ENCODE results near the gene PRB2. TPM values are rescaled to one million over a fixed set of nuclear protein-coding genes. Genes with fewer than 3 reads are reported as not detected.
"Not testable (repeated sequence)": the region's sequence is repeated elsewhere in the genome, so short reads cannot be mapped to it uniquely, and the experiment has no call there.

The PRB2 gene
- total and polyA plus RNA-seq, 9 of the 15 experiments (the other 6 are each of a cell fraction or from before 2014, with no cell fraction given), result not detected

GRCh38 chr12:11361151-11361550 is 34.2 kb downstream of the PRB2 start:
- ATAC-seq, result no peak
- Histone ChIP-seq H3K27ac (ENCODE audit: extremely low read depth, low read depth, low read length) (no peak overlapping the region), H3K9me3 (replicated peaks; ENCODE audit: control insufficient read depth, insufficient read depth, low read depth, low read length) (no peaks in the 10 kb centered on the region), H3K9me1 (ENCODE audit: control insufficient read depth, insufficient read depth, low read length) (no peaks in the 10 kb centered on the region), H2AFZ (ENCODE audit: low read depth, low read length) (no peak overlapping the region), H3K4me1 (replicated peaks in 1 of 2; ENCODE audit: control insufficient read depth in 2 of 2, insufficient read depth in 2 of 2, low read length in 2 of 2) (no peaks in the 10 kb centered on the region), H3K4me3 (no peak overlapping the region), H3K36me3 (ENCODE audit: control insufficient read depth, insufficient read depth, low read length) (no peaks in the 10 kb centered on the region), H3K79me2 (ENCODE audit: control insufficient read depth, insufficient read depth, low read length) (no peaks in the 10 kb centered on the region), H3K27me3 (ENCODE audit: control insufficient read depth in 2 of 2, insufficient read depth in 2 of 2, low read length in 2 of 2) (no peaks in the 10 kb centered on the region), H3K9ac (ENCODE audit: insufficient read depth in 1 of 2, low read depth in 2 of 2, low read length in 2 of 2) (no peak overlapping the region), H3K4me2 (ENCODE audit: insufficient read depth, low read length) (no peak overlapping the region), H4K20me1 (replicated peaks; ENCODE audit: control insufficient read depth, insufficient read depth, low read length) (no peaks in the 10 kb centered on the region)
- ChIA-PET CTCF (ENCODE audit: low intra/inter-chr PET ratio) (no interaction called here), POLR2A (no interaction called here)
- intact Hi-C loops (cut with micrococcal nuclease), result no loop called here
- no peak for TF ChIP-seq EHMT2 (IDR thresholded peaks at IDR 0.05)
- no peak for TF ChIP-seq VEZF1 (CRISPR knock-in tag; IDR thresholded peaks at IDR 0.05)
- TF ChIP-seq RBM15 (IDR thresholded peaks at IDR 0.05; ENCODE audit: insufficient read depth, low read length), result no peak
- TF ChIP-seq ETV1 (tag; conservative IDR thresholded peaks at IDR 0.05; ENCODE audit: low read depth), result no peak
- no peak for TF ChIP-seq NR1H2 (CRISPR knock-in tag; IDR thresholded peaks at IDR 0.05)
- no peak for TF ChIP-seq ZC3H8 (IDR thresholded peaks at IDR 0.05)
- TF ChIP-seq PHF20 (IDR thresholded peaks at IDR 0.05; ENCODE audit: partially characterized antibody), result no peak
- no peak for TF ChIP-seq ILK (tag; IDR thresholded peaks at IDR 0.05; ENCODE audit: borderline replicate concordance, low read depth)
- TF ChIP-seq POLR2AphosphoS5 (IDR thresholded peaks at IDR 0.05; ENCODE audit: control insufficient read depth, insufficient read depth, low read depth, low read length), result no peak
- no peak for TF ChIP-seq MTA3 (IDR thresholded peaks at IDR 0.05; ENCODE audit: borderline replicate concordance)
- no peak for TF ChIP-seq GTF2F1 (IDR thresholded peaks at IDR 0.05; ENCODE audit: low read depth, low read length)
- no peak for TF ChIP-seq ZNF3 (CRISPR knock-in tag; IDR thresholded peaks at IDR 0.05)
- TF ChIP-seq SMAD3 (CRISPR knock-in tag; conservative IDR thresholded peaks at IDR 0.05), result no peak
- TF ChIP-seq RFX7 (CRISPR knock-in tag; IDR thresholded peaks at IDR 0.05), result no peak
- DNase-seq (ENCODE audit: extremely low read depth in 1 of 4, low spot score in 3 of 4), result no peak
- in situ Hi-C loops (cut with MboI), result no loop called here
- BruUV-seq (replicated peaks), result no TSS peak
- no peak for FAIRE-seq

- H3K27me3 ChIP-seq (ENCODE audit: control insufficient read depth in 2 of 2, insufficient read depth in 2 of 2, low read length in 2 of 2); H3K4me2 ChIP-seq (ENCODE audit: insufficient read depth, low read length); H3K9me1 ChIP-seq (ENCODE audit: control insufficient read depth, insufficient read depth, low read length); POLR2A ChIA-PET; DNase-seq (ENCODE audit: extremely low read depth in 1 of 4, low spot score in 3 of 4); intact Hi-C loops (cut with micrococcal nuclease); H3K4me1 ChIP-seq (replicated peaks in 1 of 2; ENCODE audit: control insufficient read depth in 2 of 2, insufficient read depth in 2 of 2, low read length in 2 of 2); in situ Hi-C loops (cut with MboI); ATAC-seq; FAIRE-seq; H3K79me2 ChIP-seq (ENCODE audit: control insufficient read depth, insufficient read depth, low read length); CTCF ChIA-PET (ENCODE audit: low intra/inter-chr PET ratio); H4K20me1 ChIP-seq (replicated peaks; ENCODE audit: control insufficient read depth, insufficient read depth, low read length); BruUV-seq (replicated peaks); H3K4me3 ChIP-seq; H3K9ac ChIP-seq (ENCODE audit: insufficient read depth in 1 of 2, low read depth in 2 of 2, low read length in 2 of 2); H3K27ac ChIP-seq (ENCODE audit: extremely low read depth, low read depth, low read length); H2AFZ ChIP-seq (ENCODE audit: low read depth, low read length); H3K36me3 ChIP-seq (ENCODE audit: control insufficient read depth, insufficient read depth, low read length); H3K9me3 ChIP-seq (replicated peaks; ENCODE audit: control insufficient read depth, insufficient read depth, low read depth, low read length): not testable (repeated sequence)
- no CpG with 5 or more reads among the region's 1 CpG for WGBS (ENCODE audit: insufficient coverage, low coverage, missing lambda C conversion rate)
These were observed 35.0 kb downstream of the PRB2 start for GRCh38 chr12:11360205-11360883.

Data from K562 (cell line).